CD4-positive, alpha-beta T cell treated with Interleukin-15 for 1 hour (primary cell): Measurements from ENCODE around the gene CLDND2.

Experiments used
- DNase-seq: peaks from one replicate; pipeline ENCODE4 v3.0.0-alpha.2; 2020

Gene CLDND2

GRCh38 chr19:51380379-51380778 is 11.6 kb upstream of the CLDND2 start:
- DNase-seq, result no peak

- DNase-seq, result no peak
Measured at GRCh38 chr19:51377422-51377821, 8.6 kb upstream of the CLDND2 start.

DNA sequence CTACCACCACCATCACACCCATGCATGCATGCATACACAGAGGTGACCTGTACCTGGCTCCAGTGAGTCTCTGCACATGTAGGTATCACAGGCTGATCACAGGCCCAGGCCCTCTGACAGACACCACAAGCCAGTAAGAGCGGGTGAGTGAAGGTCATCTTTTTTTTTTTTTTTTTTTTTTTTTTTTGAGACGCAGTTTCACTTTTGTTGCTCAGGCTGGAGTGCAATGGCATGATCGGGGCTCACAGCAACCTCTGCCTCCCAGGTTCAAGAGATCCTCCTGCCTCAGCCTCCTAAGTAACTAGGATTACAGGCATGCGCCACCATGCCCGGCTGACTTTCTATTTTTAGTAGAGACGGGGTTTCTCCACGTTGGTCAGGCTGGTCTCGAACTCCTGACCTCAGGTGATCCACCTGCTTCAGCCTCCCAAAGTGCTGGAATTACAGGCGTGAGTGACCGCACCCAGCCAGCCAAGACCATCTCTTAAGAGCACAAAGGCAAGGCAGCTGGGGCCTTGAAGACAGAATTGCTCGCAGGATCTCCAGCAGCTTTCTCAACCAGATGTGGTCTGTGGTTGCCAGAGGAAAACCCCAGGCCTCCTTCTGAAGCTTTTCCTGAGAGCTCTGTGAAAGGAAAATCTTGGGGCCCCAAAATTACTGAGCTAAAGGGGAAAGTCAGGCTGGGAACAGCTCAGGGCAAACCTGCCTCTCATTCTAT is 6.9 kb upstream of the CLDND2 start:
- DNase-seq, result no peak

DNA sequence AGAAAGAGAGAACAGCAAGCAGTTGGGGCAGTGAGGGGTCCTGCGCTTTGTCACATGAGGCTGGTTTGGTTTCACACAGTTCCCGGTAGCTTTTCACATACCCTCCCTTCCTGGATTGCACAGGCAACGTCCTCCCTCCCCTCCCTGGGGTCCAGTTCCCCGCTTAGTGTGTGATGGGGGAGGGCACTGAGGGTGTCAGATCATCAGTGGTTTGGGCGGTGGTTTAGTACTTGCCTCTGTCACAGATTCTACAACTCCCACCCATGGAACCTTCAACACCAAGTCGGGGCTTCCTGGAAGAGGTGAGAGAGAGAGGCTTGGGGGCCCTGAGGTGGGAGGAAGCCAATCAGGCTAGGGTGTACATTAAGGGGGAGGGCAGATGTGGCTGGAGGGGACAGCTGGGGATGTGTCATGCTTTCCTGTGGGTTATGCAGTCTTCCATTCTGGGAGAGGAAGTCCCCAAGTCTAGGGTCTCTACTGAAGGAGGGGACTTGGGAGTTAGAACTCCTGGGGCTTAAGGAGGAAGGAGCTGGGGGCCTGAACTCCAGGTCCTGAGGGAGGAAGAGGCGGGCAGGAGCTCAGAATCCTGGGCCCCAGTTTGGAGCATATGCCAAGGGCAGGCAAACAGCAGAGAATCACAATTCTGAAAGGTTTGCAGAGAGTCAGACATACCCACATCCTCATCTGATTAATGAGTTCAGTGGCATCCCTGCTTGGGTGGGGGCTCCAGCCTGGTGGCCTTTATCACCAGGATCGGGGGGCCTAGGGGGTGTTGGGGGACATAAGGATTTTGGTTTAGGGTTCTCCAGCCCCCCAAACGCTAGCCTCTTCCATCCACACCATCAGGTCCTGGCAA is 4.1 kb upstream of the CLDND2 start, which contains the start of gene NKG7:
Gene NKG7, minus strand, starts transcription at position 6 of the 856 bp plus-strand sequence. CDS start 119 bp downstream, outside the sequence.
- DNase-seq, result peak; percentile 85

- DNase-seq, result no peak
Measured at GRCh38 chr19:51372021-51372648, 3.3 kb upstream of the CLDND2 start.

- DNase-seq, result no peak
Measured at GRCh38 chr19:51371186-51371690, 2.4 kb upstream of the CLDND2 start.

GRCh38 chr19:51370230-51370629 is 1.4 kb upstream of the CLDND2 start:
- DNase-seq, result no peak

- peak; percentile 98 for DNase-seq
Measured at GRCh38 chr19:51367565-51368365, 1.0 kb downstream of the CLDND2 start.

- DNase-seq, result no peak
Measured at GRCh38 chr19:51367255-51367564, 1.6 kb downstream of the CLDND2 start.

DNA sequence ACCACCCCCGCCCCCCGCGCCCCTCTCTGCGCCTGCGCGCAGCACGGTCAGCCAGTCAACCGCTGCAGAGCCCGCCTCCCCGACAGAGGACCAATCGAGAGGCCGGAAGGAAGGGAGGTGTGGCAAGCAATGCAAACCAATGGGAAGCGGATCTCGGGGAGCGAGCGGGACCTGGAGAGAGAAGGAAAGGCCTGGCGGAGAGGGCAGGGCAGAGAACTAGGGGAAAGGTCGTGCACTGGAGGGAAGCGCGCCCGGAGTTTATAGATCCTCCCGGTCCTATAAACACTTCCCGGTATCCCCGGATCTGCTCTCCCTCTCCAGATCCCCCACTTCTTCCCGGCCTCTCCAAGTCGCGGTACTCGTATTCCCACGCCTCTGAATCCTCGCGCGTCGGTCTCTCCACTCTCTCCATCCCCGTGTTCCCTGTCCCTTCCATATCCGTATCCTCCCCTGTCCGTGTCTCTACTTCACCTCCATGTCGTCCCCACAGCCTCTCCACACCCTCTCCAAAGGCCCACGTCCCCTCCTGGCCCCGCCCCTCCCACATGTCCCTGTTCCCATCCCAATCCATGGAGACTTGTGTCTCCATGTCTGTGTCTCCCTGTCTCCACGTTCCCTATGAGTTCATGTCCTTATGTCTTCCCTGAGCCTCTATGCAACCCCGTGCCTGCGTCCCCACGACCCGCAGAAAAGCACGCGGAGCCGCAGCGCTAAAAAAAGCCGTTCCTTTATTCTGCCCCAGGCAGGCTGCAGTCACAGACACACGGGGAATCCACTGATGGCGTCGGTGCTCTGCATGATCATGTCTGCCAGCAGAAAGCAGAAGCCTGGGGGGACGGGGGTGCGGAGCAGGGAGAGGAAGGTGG is 2.2 kb downstream of the CLDND2 start:
- DNase-seq, result peak; percentile 96

DNA sequence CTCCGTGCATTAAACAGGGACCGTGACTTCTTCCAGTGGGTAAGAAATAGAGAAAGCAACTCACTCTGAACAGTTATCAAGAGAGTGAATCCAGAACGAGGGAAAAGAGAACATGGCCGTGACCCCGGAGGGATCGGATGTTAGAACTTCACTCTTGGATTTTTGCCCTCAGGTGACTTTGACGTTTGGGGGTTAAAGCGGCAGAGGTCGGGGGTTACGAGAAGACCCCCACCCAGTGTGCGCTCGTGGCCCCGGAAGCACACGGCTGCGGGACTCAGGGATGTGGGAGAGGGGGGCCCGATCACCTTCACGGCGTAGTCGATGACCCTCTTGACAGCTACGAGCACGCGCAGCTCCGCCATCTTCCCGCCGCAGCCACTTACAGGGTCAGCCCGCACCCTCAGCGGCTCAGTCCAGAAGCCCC is 2.8 kb downstream of the CLDND2 start, which contains the start of gene ETFB:
Gene ETFB, minus strand, starts transcription at position 424 of the 424 bp plus-strand sequence. Its CDS starts 62 bp downstream, at position 362.
- no peak for DNase-seq

DNA sequence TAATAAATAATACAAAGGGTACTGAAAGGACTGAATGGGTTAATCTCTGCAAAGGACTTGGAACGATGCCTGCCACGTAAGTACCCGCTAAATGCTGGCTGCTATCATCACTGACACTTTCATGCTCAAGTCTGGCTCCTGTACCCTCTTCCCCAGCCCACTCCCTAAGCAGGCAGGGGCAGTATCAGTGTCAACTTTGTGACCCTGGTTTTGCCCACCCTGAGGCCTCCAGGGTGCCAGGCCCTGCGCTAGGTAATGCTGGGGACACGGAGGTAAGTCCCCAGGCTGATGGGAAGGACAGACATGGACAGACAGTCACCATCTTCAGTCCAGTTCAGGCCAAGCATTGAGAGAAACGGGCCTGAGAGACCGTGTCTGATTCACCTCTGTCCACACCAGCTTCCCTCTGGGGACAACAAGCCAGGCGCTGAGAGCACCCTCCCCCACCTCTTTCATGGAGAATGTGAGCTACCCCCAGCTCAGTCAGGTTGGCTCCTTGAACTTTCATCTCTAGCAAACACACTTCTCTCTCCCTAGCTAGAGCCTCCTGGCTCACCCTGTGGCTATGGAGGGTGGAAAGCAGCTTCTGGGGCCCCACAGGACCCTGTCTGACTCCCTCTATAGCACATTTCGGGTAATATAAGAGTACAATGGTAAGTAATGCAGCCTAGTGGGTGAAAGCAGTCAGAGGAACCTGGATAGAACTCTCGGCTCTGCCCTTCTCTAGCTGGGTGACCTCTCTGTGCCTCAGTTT is 3.4 kb downstream of the CLDND2 start:
- DNase-seq, result no peak

- DNase-seq, result no peak
Measured at GRCh38 chr19:51364200-51365106, 4.3 kb downstream of the CLDND2 start.

- DNase-seq, result no peak
Measured at GRCh38 chr19:51361239-51361638, 7.6 kb downstream of the CLDND2 start.

GRCh38 chr19:51359294-51359693 is 9.5 kb downstream of the CLDND2 start:
- DNase-seq, result no peak

GRCh38 chr19:51357952-51358351 is 10.9 kb downstream of the CLDND2 start:
- DNase-seq, result no peak

DNA sequence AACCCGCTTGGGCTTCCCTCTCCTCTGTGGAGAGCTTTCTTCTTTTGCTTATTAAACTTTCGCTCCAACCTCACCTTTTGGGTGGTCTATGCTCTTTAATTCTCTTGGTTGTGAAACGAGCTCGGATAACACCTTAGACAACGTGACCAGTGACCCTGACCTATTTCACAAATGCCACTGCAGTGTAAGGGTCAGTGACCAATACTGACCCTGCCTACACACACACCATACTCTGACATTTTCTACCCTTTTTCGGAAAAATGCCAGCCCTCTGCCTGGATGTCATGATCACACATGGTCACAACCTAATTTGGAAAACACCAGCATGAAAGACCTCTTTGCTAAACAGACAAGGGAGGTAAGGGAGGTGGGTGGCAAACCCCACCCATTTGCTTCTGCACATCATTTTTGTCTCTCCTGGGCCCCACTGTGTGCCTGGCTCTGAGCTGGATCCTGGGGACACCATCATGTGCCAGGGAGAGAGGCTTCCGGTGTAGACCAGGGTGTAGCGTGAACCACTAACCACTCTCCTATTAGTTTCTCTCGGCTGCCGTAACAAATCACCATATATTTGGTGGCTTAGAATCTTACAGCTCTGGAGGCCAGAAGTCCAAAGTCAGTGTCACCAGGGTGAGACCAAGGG is 12.5 kb downstream of the CLDND2 start:
- DNase-seq, result no peak

- peak; percentile 41 for DNase-seq
Measured at GRCh38 chr19:51354742-51355148, 14.1 kb downstream of the CLDND2 start.

- no peak for DNase-seq
Measured at GRCh38 chr19:51354103-51354741, 14.6 kb downstream of the CLDND2 start.
